CD4-positive, alpha-beta T cell treated with Interferon gamma for 1 hour (primary cell): ENCODE measurements around the gene DTNB.

ENCODE experiments used
- DNase-seq: peaks from one replicate; pipeline ENCODE4 v3.0.0-alpha.2; 2020

The DTNB gene

DNA sequence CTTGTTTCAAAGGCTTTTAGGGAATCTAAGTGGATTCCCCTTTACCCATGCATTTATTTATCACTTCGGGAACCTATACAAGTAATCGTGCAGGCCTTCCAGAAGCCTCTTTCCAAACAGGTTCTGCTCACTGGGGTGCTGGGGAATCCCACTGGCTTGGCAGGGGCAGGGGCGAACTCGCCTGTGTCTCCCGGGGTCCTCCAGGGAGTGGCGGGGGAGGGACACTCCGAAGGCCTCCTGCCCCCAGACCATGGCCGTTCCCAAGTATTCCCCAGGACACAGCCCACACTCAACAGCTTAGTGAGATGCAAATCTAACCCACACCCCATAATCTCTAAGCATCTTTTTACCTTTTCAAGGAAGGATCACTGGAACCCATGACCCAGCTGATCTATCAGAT is 338.2 kb downstream of the DTNB start:
- DNase-seq: no peak

DNA sequence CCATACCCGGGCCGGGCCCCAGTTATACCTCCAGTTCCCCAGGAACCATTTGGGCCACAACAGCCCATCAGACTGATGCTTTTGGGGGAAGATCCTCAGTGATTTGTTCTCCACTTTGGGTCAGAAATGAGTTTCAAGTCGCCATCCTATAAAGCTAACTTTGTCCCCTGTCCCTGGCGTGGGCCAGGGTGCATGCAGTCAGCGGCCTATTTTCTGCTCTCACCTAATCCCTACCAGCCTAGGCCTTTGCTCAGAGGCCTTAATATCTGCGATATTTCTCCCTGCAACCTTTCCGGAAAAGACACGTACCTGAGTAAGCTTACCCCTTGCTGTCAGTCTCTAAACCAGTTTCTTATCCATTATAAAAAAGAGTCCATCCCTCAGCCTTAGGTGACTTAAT is 338.9 kb downstream of the DTNB start:
- DNase-seq: no peak

DNA sequence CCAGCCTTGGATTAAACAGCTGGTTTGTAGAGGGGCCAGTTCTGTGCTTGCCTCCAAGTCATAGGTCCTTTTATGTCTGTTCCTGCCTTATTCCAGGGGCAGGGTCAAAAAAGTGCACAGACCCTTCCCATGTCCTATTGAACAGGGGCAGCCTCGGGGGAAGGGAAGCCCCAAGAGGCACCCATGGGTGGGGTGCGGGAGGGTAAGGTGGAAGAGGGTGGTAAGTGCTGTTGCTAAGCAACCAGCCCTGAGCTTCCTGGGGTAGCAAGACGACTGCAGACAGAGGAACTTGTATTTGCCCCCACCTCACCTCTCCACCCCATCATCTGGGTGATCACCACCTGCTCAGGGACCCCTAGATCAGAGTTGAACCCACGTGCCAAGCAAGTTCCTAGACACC is 339.4 kb downstream of the DTNB start:
- DNase-seq: peak; percentile 38

DNA sequence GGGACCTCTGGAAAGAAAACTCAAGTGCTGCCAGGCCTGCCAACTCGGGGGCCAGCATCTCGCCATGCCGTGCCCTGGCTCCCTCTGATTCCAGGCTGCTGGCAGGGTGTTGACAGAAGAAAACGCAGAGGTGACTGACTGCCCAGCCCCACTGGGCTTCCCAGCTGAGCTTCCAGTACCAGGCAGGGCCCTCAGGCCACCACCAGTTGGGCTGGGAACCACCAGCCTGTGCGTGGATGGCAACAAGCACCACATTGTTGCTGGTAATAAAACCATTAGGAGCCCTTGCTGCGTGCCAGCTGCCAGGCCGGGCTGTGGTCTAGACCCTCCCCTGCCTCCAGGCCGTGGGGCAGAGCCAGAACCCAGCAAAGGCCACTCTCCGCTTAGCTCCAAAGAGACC is 340.8 kb downstream of the DTNB start:
- no peak for DNase-seq

DNA sequence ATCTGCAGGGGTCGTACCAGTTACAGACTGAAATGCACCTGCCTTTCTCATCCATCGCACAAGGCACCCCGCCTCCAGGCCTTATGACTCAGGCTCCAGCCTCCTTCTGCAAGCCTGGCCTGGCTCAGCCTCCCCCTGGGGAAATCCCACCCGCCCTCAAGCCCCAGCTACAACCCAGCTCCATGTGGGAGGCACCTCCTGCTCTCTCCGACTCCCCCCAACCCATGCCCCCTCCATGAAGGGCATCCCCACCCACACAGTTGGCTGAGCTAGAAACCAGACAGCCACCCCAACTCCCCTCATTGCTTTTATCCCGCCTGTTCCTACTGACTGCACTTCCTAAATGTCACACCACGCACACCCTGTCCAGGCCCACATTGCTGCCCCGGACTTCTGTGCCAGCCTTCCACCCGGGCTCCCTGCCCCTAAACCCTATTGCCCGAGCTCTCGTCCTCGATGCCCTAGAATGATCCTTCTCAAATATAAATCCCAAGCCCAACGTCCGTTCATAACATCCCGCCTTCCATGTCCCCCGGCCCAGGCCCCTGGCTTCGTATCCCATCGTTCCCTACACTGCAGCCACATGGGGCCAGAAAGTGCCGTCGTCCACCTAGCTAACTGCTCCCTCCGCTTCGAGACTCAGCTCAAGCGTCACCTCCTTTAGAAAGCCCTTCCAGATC is 341.6 kb downstream of the DTNB start:
- no peak for DNase-seq

DNA sequence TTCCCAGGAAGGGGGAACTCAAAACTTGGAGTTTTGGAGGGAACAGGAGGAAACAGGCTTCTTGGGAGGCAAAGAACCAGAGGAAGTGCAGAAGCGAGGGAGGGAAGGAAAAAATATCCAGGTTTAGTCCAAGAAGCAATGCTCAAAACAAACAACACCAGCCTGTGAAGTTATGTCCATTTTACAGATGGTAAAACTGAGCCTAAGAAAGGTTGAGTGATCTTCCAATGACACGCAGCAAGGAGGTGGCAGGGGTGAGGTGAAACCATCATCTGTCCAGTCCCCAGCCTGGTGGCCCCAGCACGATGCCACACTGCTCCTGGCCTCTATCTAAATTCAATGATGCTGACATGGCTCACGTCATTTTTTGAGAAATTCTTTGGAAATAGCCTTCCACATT is 342.4 kb downstream of the DTNB start:
- DNase-seq: no peak

DNA sequence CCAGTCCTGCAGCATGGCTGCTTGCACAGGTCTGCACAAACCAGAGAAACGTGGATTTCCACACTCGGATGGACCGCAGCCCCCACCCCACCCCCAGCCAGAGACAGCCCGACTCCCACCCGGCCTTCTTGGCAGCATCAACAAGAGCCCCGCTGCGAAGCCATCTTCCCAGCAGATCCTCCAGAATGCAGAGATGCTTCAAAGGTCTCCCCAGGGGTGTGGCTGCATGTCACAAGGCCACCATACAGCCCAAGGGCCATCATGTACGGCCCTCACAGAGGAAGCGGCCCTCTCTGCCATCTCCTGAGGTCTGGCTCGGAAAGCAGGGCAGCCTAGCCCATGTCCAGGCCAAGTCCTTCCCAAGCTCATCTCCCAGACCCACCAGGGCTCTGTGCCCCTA is 343.1 kb downstream of the DTNB start:
- DNase-seq: no peak

DNA sequence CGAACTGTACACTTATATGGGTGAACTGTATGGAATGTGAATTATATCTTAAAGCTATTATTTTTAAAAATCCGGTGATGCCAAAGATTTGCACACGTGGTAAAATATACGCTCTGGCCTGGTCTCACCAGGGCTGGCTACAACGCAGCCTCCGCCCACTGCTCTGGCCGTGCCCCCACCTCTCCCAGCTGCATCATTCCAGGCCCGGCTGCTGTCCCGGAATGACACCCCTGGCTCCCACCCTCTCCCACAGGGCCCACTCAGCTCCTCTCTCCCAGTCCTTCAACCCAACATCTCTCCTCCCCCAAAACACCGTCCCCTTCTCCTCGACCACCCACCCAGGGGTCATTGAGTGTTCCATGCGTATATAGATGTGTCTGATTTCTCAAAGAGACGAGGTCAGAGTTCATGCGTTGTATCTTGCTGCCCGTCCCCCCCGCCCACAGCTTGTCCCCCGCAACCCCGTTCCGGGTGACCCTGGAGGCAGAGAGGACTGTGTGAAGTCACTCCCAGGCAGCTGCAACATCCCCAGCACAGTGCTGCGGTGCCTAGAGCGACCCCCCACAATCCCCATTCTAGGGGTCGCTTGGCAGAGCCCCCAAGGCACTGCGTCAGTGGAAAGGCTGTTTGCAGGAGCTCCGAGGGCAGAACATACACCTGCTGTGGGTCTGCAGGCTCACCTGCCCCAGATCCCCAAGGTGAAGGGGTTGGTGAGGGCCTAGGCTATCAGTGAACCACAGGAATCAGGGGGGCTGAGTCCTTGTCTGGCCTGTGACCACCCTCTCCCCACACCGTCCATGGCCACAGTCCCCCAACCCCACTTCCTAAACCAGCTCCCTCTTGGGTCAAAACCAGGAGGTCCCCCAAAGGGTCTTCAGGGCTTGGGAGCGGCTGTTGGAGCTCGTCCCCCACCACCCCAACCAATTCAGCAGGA is 345.0 kb downstream of the DTNB start:
- DNase-seq: no peak
